ENCODE data around the gene YY1AP1.
"Not testable (repeated sequence)": the region's sequence is repeated elsewhere in the genome, so short reads cannot be mapped to it uniquely, and the experiment has no call there.

YY1AP1 gene

DNA sequence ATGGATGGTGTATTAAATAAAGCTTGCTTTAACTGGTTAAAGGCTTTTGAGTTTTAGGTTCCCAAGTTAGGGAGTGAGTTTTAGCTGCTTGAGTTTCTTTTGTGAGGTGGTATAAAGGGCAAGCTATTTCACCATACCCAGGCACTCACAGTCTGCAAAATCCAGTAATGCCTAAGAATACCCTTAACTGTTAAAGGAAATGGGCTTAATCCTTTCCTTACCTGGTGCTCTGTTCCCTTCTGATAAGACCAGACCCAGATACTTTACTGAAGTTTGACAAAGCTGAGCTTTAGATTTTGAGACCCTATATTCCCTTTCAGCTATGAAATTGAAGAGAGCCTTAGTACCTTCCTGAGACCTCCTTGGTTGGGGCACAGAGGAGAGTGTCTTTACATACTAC lies 48.2 kb downstream of the YY1AP1 start:
- DNase-seq (ENCODE audit: low read depth) = no peak
- TF ChIP-seq, protein P1, sequence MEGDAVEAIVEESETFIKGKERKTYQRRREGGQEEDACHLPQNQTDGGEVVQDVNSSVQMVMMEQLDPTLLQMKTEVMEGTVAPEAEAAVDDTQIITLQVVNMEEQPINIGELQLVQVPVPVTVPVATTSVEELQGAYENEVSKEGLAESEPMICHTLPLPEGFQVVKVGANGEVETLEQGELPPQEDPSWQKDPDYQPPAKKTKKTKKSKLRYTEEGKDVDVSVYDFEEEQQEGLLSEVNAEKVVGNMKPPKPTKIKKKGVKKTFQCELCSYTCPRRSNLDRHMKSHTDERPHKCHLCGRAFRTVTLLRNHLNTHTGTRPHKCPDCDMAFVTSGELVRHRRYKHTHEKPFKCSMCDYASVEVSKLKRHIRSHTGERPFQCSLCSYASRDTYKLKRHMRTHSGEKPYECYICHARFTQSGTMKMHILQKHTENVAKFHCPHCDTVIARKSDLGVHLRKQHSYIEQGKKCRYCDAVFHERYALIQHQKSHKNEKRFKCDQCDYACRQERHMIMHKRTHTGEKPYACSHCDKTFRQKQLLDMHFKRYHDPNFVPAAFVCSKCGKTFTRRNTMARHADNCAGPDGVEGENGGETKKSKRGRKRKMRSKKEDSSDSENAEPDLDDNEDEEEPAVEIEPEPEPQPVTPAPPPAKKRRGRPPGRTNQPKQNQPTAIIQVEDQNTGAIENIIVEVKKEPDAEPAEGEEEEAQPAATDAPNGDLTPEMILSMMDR (conservative IDR thresholded peaks at IDR 0.05; ENCODE audit: low read length) = no peak
- no peak overlapping the region for H3K4me3 ChIP-seq (ENCODE audit: low read length)

DNA sequence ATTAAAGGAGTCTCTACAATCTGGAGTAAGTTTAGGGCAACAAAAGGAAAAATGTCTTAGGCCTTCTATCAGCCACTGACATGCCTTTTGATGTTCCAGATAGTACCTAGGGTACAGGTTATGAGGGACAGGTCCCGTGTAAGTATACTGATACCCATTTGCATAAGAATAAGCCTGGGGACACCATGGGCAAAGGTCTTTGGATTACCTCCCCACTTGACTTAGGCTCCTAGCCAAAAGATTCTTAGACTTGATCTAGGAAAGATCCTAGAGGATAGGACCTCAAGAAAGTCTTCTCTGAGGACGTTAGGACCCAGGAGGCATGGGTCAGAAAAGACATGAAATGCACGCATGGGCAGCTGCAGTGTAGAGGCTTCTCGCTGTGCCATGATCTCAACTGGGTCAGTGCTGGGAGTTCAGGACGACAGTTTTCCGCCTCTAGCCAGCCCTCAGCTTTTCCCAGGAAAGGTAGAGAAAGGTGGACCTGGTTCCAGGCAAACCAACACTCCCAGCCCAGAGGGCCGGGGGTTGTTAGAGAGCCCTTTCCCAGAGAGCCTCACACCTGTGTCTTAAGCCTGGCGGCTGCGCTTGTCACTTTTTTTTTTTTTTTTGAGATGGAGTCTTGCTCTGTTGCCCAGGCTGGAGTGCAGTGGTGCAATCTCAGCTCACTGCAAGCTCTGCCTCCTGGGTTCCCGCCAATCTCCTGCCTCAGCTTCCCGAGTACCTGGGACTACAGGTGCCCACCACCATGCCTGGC lies 52.0 kb downstream of the YY1AP1 start:
- H3K4me3 ChIP-seq (ENCODE audit: low read length) = no peak overlapping the region
- TF ChIP-seq, protein P1 (conservative IDR thresholded peaks at IDR 0.05; ENCODE audit: low read length) = no peak
- no peak for DNase-seq (ENCODE audit: low read depth)

DNA sequence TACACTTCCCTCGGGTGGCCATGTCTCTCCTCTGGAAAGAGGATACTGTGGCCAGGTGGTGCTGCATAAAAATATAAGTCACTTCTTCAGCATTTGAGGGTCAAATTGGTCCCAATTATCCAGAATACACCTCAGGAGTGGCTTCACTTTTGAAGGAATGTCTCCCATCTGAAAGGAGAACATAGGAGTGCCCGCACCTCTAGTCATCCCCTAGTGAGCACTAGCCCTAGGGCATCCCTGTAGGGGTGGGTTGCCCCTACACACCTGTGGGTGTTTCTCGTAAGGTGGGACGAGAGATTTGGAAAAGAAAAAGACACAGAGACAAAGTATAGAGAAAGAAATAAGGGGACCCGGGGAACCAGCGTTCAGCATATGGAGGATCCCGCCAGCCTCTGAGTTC lies 62.1 kb downstream of the YY1AP1 start:
- not testable (repeated sequence) for H3K4me3 ChIP-seq (ENCODE audit: low read length); DNase-seq (ENCODE audit: low read depth)

DNA sequence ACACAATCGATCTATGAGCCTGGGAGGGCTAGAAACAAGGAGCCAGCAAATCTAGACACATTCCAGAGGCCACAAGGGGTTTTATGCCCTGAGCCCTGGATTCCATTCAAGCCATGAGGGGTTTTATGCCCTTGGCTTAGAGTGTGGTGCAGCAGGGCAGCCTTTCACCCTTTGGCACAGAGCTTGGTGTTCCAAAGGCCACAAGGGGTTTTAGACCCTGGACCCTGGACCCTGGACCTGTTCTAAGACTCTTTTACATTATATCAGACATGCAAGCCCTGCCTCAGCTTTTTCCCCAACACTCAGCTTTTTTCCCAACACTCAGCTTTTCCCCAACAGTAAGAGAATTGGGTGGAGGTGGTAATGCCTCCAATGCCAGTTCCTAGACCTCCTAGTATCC lies 65.2 kb downstream of the YY1AP1 start:
- TF ChIP-seq, protein P1 (conservative IDR thresholded peaks at IDR 0.05; ENCODE audit: low read length) = no peak
- no peak for DNase-seq (ENCODE audit: low read depth)
- no peak overlapping the region for H3K4me3 ChIP-seq (ENCODE audit: low read length)

DNA sequence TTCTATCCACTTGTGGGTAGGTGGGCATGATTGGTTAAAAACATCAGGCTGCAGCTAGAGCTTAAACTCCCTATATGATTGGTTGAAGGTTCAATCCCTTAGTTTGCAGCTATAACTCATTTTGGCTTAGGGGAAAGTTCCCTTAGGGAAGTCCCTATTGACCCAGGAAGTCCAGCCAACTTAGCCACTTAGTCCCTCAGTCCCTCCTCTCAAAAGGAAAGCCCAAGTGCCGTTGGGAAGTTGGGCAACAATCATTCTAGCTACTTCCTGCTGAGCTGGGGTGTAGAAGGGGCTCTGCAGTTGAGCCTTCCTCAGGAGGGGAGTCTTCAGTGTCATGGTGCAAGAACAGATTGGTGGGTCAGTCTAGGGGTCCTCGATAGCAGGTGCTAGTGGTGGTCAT lies 66.4 kb downstream of the YY1AP1 start:
- TF ChIP-seq, protein P1 (conservative IDR thresholded peaks at IDR 0.05; ENCODE audit: low read length) = no peak
- no peak for DNase-seq (ENCODE audit: low read depth)
- no peak overlapping the region for H3K4me3 ChIP-seq (ENCODE audit: low read length)

DNA sequence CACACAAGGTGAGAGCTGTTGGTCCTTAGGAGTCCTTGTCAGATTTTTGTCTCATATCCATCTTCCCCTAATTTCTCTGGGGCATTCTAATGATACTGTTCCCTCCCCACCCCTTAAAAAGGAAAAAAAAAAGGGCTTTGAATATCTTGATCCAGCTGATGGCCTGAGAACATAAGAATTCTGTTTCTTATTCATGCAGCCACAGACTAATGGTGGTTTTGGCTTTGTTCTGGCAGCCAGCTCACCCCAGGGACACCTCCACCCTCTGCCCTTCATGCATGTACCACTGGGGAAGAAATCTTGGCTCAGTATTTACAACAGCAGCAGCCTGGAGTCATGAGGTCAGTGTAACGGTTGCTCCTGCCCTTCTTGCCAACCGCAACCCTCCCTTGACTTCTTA lies 75.3 kb downstream of the YY1AP1 start:
- DNase-seq (ENCODE audit: low read depth) = peak; percentile 48
- not testable (repeated sequence) for H3K4me3 ChIP-seq (ENCODE audit: low read length)

DNA sequence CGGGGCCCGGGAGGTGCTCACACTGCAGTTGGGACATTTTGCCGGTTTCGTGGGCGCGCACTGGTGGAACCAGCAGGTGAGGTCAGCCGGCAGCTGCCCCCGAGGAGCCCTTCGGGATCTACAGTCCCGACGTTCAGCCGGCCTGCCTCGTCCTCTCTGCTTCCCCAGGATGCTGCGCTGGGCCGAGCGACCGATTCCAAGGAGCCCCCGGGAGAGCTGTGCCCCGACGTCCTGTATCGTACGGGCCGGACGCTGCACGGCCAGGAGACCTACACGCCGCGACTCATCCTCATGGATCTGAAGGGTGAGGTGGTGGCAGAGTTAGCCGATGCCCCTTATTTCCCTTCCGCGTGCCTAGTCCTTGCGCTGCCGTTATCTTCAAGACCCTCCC lies 78.3 kb downstream of the YY1AP1 start:
- DNase-seq (ENCODE audit: low read depth) = not testable (repeated sequence)
- H3K4me3 ChIP-seq (ENCODE audit: low read length) = peak overlapping the region; percentile 57

DNA sequence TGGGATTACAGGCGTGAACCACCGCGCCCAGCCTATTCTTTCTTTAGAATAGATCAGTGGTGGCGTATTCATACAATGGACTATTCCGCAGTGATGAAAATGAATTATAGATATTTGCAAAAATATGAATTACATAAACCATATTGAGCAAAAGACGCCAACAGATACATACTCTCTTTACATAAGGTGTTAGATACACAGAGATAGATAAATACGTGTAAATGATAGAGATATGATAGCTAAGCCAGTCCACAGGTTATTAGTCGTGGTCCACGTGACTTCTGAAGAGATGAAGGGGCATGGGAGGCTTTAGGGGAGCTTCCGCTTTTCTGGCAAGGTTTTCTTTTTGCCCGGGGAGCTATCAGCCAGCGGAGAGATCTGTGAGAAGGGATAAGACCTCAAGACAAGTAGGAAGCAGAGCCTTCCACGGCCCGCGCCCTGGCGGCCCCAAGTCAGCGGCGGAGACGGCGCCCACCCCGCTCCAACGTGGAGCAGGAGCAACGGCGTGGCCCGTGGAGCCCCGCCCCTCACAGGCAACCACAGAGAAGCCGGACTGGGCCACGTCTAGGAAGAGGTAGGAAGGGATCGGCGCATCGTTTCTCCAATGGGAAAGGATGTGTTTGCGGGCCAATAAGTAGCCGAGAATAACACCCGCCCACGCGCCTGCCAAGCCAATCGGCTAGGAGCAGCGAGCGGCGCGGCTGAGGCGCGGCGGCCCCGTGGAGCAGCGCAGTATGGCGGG lies 78.9 kb downstream of the YY1AP1 start, which contains the start of gene MSTO1:
Gene MSTO1, plus strand, starts transcription at position 704 of the 742 bp plus-strand sequence. Its CDS starts 31 bp downstream, at position 735.
- H3K4me3 ChIP-seq (ENCODE audit: low read length) = peak within 1 kb of the TSS; percentile 74
- DNase-seq (ENCODE audit: low read depth) = peak; percentile 97
- TF ChIP-seq, protein P1 (conservative IDR thresholded peaks at IDR 0.05; ENCODE audit: low read length) = no peak

Measured in AG10803 (cell line).